HL-60 (cell line): ENCODE results near the gene SAMD10.

Experiments
- DNase-seq, 2 experiments: peaks; one replicate each; pipeline ENCODE4 v3.0.0-alpha.2; 2010 to 2020; ENCODE audit warnings: low read depth in 1 of 2, low spot score in 1 of 2
- H3K27ac ChIP-seq: fragments of 250-450 bp; sonication (Bioruptor Pico); replicated peaks from 2 replicates; pipeline ENCODE4 v1.5.1; 2020; ENCODE audit warnings: mild to moderate bottlenecking, moderate library complexity
- H3K27me3 ChIP-seq: fragments of 250-450 bp; sonication (Bioruptor Pico); 2 replicates; pipeline ENCODE4 v1.5.1; 2021; ENCODE audit warnings: mild to moderate bottlenecking, moderate library complexity; ENCODE audit not compliant: insufficient read depth, poor library complexity, severe bottlenecking
- H3K4me3 ChIP-seq: replicated peaks from 2 replicates; pipeline ENCODE4 v1.5.1; 2011; ENCODE audit warnings: mild to moderate bottlenecking, control low read depth, low read length; ENCODE audit not compliant: insufficient read depth
- GABPA ChIP-seq: IDR thresholded peaks from 2 replicates; pipeline ENCODE4 v1.6.1; 2012; ENCODE audit warnings: low read depth
- POLR2AphosphoS5 ChIP-seq: IDR thresholded peaks from 2 replicates; pipeline ENCODE4 v1.6.1; 2012; ENCODE audit warnings: low read depth
- REST ChIP-seq: IDR thresholded peaks from 2 replicates; pipeline ENCODE4 v1.6.1; 2012; ENCODE audit warnings: low read depth; ENCODE audit not compliant: insufficient replicate concordance
- SPI1 ChIP-seq: IDR thresholded peaks from 2 replicates; pipeline ENCODE4 v1.6.1; 2012; ENCODE audit warnings: low read depth, mild to moderate bottlenecking, borderline replicate concordance
- TF ChIP-seq, protein P1 (sequence below): IDR thresholded peaks from one replicate; pipeline ENCODE4 v1.5.1; 2011; ENCODE audit warnings: low read length, control low read depth, inconsistent platforms; ENCODE audit not compliant: insufficient read depth

Gene SAMD10

GRCh38 chr20:63957690-63958441 lies 21.6 kb downstream of the SAMD10 start:
- Histone ChIP-seq H3K4me3 (no peak overlapping the region), H3K27ac (peak overlapping the region; percentile 70), H3K27me3 (no peaks in the 10 kb centered on the region)
- no peak for TF ChIP-seq REST
- no peak for TF ChIP-seq SPI1
- TF ChIP-seq GABPA, result peak; percentile 64; the same call in 1 of the 2 replicates
- TF ChIP-seq, protein P1, sequence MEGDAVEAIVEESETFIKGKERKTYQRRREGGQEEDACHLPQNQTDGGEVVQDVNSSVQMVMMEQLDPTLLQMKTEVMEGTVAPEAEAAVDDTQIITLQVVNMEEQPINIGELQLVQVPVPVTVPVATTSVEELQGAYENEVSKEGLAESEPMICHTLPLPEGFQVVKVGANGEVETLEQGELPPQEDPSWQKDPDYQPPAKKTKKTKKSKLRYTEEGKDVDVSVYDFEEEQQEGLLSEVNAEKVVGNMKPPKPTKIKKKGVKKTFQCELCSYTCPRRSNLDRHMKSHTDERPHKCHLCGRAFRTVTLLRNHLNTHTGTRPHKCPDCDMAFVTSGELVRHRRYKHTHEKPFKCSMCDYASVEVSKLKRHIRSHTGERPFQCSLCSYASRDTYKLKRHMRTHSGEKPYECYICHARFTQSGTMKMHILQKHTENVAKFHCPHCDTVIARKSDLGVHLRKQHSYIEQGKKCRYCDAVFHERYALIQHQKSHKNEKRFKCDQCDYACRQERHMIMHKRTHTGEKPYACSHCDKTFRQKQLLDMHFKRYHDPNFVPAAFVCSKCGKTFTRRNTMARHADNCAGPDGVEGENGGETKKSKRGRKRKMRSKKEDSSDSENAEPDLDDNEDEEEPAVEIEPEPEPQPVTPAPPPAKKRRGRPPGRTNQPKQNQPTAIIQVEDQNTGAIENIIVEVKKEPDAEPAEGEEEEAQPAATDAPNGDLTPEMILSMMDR, result no peak
- no peak for TF ChIP-seq POLR2AphosphoS5
- peak in 1 of 2 experiments; percentile 43 for DNase-seq

DNA sequence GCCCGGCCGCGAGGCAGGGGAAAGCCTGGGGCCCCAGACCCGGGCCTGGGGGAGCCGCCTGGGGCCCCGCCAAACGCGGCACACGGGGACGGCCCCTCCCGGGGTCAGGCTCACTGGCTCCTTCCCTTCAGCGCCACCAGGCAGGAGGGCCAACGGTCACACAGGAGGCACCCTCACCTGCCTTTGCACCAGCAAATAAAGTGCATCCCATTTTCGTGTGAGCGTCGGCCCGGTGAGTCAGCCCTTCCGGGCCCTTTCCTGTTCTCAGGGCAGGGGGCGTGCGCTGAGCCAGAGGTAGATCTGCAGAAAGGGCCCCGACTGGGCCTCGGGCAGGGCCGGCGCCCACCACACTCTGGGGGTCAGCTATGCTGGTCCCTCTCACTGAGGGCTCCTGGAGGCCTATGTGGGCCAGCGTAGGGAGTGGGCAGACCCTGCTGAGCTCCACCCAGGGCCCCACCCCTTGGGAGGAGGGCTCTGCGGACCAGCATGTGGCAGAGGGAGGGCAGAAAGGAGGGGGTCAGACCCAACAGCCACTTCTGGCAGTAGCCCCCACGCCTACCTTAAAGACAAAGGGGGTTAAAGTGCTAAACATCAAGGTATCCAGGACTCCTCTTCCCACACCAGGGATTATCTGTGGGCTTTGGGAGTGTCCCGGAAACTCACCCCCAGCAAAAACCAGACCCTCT lies 22.3 kb downstream of the SAMD10 start:
- peak; percentile 73 to 78 for DNase-seq
- peak overlapping the region; percentile 44 for H3K4me3 ChIP-seq

More for the DNA sequence above, 22.3 kb downstream of the SAMD10 start:
- Histone ChIP-seq H3K27ac (peak overlapping the region; percentile 70), H3K27me3 (no peaks in the 10 kb centered on the region)
- TF ChIP-seq REST (no peak), POLR2AphosphoS5 (peak; percentile 43)
- TF ChIP-seq, protein P1, result no peak
